ENCODE measurements around the gene FANCE.

FANCE gene

GRCh38 chr6:35486005-35486925, 34.1 kb downstream of the FANCE start:
- no peak for DNase-seq

- DNase-seq = no peak
Observed at GRCh38 chr6:35487658-35488516, 35.7 kb downstream of the FANCE start.

GRCh38 chr6:35488517-35488862, 36.4 kb downstream of the FANCE start:
- no peak for DNase-seq

DNA sequence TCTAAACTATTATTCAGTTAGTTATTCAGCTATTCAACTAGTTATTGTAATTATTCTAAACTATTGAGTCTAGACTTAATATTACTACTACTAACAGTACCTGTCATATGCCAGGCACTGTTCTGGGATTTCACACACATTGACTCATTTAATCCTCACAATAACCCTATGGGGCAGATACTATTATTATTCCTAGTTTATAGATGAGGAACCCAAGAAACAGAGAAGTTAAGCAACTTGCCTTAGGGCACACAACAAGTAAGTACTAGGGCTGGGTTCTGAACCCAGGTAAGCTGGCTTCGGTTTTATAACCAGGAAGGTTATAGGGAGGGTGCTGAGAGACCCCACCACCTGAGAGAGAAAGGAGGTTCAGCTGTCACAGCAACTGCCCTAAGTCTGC, 36.9 kb downstream of the FANCE start:
- no peak for DNase-seq

DNA sequence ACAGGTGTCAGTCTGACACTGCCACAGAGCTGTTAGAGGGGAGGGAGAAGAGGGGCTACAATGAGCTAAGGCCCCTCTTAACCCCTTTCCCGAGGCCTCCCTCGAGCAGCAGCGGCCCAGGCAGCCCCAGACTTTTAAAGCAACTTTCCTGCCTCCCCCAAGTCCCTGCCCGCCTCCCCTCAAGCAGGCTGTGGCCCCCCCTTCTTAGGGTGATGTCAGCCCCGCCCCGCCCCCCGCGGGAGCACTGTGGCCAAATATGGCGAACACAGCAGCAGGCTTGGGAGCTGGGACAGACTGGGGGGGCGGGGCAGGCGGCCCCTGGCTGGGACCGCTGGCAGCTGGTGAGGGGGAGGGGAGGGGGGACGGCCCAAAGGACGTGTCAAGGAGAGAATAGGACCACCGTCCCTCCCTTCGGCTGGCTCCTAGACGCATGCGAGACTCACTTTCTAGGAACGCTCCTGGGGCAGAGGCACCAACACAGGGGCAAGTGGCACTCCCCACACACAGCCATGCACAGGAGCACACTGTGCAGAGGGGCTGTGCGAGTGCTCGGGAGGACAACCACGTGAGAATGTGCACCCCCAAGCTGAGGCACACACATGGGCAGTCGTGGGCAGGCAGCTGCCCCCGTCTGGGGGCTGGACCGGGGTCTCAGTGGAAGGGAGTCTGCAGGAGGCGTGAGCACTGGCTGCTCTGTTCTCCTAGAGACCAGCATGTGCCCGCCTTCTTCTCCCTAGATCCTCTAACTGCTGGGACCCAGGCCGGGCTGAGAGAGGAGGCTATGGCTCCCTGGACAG, 38.1 kb downstream of the FANCE start:
- DNase-seq = no peak

GRCh38 chr6:35490821-35491557, 38.9 kb downstream of the FANCE start:
- no peak for DNase-seq

GRCh38 chr6:35491558-35492257, 39.6 kb downstream of the FANCE start:
- no peak for DNase-seq

- no peak for DNase-seq
Observed at GRCh38 chr6:35492258-35492973, 40.3 kb downstream of the FANCE start.

DNA sequence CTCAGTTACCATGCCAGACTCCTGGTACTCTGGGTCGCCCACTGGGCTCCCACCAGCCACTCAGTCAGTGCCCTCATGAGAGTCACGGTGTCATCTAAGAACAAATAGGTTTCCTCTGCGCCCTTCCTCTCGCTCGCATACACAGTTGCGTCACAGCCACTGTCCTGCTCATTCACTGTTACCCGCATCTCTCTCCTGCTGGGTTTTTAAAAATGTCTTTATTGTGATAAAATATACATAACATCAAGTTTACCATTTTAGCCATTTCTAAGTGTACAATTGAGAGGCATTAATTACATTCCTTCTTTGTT, 40.8 kb downstream of the FANCE start:
- DNase-seq = no peak

DNA sequence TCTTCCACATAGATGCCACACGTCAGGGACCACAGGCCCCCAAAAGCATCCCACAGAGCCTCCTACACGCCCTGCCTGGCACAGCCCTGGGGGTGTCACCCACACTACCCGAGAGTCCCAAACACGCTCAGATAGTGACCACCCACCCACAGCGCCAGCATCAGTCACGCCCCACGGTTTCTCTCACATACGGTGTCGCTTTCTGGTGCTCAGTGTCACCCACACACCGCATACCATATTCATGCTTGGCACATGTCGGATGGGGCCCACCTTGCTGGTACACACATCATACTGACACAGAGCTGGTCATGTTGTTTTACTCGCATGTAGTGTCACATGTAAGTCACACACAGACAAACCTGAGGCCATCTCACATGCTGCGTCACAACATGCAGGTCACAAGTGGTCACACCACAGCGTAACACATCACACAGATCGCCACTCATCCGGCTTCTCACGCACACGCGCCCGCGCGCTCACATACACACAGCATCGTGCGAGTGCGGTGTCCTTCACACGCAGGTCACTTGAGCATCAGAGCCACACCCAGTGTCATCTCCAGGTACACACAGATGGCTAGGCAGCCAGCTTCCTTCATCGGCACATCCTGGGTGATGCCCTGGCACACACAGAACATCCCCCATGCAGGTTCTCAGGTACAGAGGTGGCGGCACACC, 41.3 kb downstream of the FANCE start:
- no peak for DNase-seq

GRCh38 chr6:35494161-35494563, 42.0 kb downstream of the FANCE start:
- no peak for DNase-seq

- DNase-seq = no peak
Observed at GRCh38 chr6:35495258-35496035, 43.3 kb downstream of the FANCE start.

DNA sequence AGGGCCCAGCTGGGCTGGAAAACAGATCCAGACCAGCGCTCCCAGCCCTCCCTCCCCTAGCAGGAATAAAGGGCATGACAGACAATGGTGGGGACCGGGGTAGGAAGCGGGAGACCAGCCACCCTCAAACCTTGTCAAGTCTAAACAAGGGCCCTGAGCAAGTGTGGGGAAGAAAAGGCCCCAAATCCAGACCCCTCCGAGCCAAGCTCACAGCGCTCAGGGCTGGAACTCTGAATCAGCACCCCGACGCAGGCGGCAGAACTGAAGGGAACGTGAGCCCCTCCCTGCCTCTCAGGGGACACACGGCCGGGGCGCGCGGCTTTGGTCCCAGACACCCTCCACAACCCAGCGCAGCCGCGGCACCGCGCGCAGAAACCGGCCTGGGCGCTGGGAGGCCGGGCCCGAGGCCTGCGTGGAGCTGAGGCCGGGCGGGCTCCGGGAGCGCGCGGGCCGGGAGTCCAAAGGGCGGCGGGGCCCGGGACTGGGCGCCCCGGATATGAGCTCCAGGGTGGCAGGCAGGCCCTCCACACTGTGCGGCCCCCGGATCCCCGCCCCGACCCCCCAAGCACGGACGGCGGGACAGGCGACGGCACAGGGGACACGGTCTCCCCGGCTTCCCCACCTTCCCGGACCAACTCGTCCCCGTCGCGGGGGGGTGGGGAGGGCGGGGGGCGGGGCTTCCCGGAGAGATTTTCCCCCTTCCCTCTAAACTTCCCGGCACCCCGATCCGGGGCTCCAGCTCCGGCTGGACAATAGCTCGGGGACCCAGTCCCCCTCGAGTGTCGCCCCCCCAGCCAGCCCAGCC, 44.1 kb downstream of the FANCE start:
- no peak for DNase-seq

- DNase-seq = peak; percentile 59
Observed at GRCh38 chr6:35496841-35497570, 44.9 kb downstream of the FANCE start, which contains the start of gene TEAD3. Gene TEAD3, minus strand, starts transcription at chr6:35497079.

DNA sequence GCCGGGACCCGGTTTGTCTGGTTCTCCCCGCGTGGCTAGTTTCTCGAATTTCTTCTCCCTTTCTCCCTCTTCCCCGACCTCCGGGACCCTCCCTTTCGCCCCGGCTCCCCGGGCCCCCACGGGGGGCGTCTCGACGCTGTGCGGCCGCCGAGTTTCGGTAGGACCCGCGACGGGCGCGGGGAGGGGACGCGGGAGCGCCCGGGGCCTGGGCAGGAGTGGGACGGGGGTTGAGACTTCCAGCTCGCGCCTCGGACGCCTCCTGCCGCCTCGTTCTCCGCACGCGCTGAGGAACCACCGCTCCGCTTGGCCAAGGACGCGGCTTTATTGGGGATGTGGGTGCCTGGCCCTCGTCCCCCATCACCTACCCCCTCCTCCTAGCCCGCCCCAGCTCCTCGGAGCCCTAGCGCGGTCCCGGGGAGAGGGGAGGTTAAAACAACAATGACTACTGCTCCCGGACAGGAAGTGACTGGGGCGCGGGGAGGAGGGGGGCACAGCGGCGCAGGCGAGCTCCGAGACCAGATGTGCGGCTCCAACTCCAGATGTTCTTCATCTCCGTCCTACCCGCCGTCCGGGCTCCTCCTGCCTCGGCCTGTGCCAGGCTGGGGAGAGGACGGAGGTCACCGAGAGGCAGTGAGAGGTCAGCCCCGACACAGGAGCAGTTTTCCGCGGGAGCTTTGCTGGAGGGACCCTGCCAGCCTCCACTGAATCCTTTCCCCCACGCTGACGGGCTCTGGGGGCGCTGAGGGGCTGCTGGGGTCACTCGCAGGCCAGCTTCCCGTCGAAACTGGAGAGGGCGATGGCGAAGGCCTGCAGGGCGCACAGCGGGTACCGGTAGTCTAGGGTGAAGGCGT, 45.7 kb downstream of the FANCE start:
- peak; percentile 55 for DNase-seq

- no peak for DNase-seq
Observed at GRCh38 chr6:35498422-35499067, 46.4 kb downstream of the FANCE start.

DNA sequence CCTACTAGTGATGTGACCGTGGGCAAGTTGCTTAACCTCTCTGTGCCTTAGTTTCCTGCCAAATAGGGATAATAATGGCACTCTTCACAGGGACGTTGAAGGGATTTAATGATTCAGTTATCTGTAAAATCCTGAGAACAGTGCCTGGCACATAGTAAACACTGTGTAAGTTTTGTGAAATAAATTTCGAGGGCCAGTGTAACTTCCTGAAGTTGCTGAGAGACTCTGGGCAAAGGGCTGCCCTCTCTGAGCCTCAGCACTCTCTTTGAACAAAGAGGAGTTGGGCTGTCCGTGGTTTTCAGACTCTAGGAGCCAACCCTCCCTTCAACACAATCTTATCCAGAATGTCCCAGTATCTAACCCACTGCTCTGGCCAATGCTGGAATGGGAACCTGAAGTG, 47.2 kb downstream of the FANCE start:
- no peak for DNase-seq

All from stimulated activated CD4-positive, alpha-beta T cell treated with anti-CD3 and anti-CD28 coated beads, Interleukin-4, amount 100 ng/mL, for 1 hour (primary cell).